A673 (cell line): ENCODE results near the gene MRRF.

Source experiments
- EZH2 ChIP-seq: fragments of 200-600 bp; sonication (generic); IDR thresholded peaks from 2 replicates; pipeline ENCODE4 v1.6.1; 2017; ENCODE audit warnings: borderline replicate concordance, low read depth, mild to moderate bottlenecking, mixed read lengths, antibody characterized with exemption, low read length; ENCODE audit not compliant: poor library complexity, severe bottlenecking
- TF ChIP-seq, protein P1 (sequence below): fragments of 300-800, 200-600 bp; sonication (generic); conservative IDR thresholded peaks from 2 replicates; pipeline ENCODE4 v1.5.1; 2017; ENCODE audit warnings: low read depth, mild to moderate bottlenecking, antibody characterized with exemption, low read length, moderate library complexity, mixed read lengths

GRCh38 chr9:122309861-122310260 lies 45.2 kb downstream of the MRRF start:
- TF ChIP-seq, protein P1, sequence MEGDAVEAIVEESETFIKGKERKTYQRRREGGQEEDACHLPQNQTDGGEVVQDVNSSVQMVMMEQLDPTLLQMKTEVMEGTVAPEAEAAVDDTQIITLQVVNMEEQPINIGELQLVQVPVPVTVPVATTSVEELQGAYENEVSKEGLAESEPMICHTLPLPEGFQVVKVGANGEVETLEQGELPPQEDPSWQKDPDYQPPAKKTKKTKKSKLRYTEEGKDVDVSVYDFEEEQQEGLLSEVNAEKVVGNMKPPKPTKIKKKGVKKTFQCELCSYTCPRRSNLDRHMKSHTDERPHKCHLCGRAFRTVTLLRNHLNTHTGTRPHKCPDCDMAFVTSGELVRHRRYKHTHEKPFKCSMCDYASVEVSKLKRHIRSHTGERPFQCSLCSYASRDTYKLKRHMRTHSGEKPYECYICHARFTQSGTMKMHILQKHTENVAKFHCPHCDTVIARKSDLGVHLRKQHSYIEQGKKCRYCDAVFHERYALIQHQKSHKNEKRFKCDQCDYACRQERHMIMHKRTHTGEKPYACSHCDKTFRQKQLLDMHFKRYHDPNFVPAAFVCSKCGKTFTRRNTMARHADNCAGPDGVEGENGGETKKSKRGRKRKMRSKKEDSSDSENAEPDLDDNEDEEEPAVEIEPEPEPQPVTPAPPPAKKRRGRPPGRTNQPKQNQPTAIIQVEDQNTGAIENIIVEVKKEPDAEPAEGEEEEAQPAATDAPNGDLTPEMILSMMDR = no peak
- no peak for TF ChIP-seq EZH2
